Effector CD8-positive, alpha-beta T cell (primary cell): ENCODE results near the gene FYN.

Experiments used
- DNase-seq: peaks from one replicate; lab custom pipeline; 2025; lab: John Stamatoyannopoulos, UW

The FYN gene

GRCh38 chr6:111880181-111880888 is 7.1 kb upstream of the FYN start:
- no peak for DNase-seq

GRCh38 chr6:111875741-111876140 is 2.5 kb upstream of the FYN start:
- DNase-seq, result no peak

DNA sequence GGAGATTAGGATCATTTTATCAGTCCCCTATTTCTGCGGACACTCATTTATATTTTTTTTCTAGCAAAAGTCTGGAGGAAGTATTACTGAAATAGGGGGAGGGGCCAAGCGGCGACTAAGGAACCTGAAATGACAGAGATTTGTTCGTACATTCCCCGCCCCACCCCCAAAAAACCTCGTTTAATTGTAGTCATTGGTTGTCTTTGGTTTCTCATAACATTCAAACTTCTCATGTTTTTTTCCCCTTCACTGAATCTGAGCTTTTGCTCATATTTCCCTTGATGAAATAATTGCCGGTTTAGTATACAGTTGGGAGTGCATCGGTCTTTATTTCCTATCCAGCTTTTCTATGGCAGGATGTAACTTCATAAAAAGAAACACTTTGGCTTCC is 768 bp upstream of the FYN start:
- DNase-seq, result peak; percentile 56

GRCh38 chr6:111872401-111873177 is 663 bp downstream of the FYN start:
- peak; percentile 55 for DNase-seq

DNA sequence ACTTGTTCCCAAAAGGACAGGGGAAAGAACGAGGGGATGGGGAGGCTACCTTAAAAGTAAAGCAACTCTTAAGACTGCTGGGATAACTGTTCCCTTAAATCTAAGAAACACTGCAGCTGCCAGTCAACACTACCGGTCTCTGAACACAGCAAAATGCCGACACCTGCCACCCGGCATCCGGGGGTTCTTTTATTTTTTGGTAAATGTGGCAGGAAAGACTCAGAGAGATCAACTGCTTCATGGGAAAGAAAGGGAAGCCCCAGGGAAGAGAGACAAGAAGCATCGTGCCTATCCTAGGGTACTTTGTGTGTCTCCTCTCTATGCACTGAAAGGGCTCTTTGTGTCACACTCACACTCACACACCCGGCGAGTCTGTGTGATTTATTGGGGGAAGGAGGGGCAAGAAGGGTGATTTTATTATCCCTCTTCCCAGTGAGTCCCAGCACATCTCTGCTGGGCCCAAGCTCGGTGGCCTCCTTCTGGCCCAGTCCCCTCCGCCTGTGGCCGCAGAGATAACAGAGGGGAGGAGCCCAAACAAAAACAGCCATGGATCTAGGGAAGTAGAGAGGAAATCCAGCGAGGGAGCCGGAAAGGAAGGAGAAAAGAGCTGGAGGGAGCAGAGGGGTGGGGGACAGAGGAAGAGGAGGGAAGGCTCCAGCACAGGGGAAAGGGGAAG is 1.4 kb downstream of the FYN start:
- DNase-seq, result no peak

- peak; percentile 8 for DNase-seq
These were observed 2.0 kb downstream of the FYN start for GRCh38 chr6:111871207-111871606.

GRCh38 chr6:111870742-111871064 is 2.5 kb downstream of the FYN start:
- no peak for DNase-seq

- DNase-seq, result no peak
These were observed 3.1 kb downstream of the FYN start for GRCh38 chr6:111870051-111870741.

DNA sequence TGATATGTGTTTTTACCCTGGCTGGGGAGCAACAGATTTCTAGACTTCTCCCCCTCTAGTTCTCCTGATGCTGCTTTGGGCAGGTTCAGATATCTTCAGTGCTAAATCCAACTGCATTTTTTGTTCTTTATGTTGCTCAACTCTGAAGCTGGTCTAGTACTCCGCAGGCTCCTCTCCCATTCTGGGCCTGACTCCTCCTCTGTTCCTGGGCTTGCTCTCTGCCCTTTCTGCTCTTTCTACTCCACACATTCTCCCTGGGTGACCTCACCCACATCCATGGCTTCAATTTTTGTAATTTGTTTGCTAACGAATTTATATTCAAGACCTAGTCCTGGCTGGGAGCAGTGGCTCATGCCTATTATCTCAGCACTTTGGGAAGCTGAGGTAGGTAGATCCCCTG is 6.4 kb downstream of the FYN start:
- DNase-seq, result no peak

GRCh38 chr6:111865909-111866546 is 7.2 kb downstream of the FYN start:
- DNase-seq, result no peak

GRCh38 chr6:111865049-111865585 is 8.1 kb downstream of the FYN start:
- no peak for DNase-seq

DNA sequence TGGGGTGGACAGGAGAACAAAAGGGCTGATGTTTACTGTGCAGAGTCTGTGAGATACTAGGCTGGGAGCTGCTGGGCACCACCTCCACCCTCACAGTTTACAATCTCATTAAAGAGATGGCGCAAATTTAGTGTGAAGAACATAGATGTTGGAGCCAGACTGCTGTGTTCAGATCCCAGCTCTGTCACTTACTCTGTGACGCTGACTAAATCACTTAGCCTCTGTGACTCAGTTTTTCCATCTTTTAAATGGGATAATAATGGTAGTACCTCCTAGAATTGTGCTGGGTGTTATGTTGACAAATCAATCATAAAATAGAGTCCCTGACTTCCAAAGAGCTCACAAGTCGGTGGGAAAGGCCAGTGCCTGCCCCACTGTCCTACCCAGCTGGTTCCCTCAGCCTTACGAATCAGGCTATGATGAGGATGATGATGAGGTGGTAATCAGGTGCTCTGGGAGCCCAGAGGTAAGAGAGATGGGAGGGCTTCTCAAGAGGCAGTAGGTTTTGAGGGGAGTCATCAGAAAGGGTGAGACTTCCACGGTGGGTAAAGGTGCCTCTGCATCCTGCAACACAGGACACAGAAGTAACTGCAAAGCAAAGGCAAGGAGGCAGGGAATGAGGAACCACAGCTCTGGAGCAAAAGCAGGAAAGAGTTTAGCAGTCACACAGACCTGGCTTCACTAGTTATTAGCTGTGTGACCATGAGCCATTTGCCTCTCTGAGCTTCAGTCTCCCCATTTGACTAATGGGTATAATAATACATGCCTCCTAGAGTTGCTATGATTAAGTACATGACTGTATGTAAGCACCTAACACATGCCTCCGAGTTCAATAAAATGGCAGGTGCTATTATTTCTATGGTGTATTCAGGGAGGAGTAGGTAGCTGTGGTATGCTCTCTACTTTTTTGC is 8.9 kb downstream of the FYN start:
- DNase-seq, result no peak

- DNase-seq, result no peak
These were observed 10.5 kb downstream of the FYN start for GRCh38 chr6:111862741-111863140.

DNA sequence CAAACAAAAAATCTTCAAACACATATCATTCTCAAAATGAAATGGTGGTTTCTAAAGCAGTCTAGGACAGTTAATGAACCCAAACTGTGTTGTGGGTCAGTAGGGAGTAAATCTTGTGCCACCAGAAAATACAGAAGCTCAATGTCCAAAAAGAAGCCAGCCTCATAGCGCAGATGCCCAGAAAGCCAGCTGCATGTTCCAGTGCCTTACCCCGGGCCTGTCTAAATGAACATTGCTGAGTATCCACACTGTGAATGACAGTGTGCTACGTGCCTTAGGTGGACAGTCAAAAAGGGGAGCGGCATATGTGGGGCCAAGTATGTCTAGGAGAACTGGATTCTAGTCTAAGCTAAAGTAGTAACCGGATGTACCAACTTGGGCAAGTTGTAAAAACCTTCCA is 10.9 kb downstream of the FYN start:
- no peak for DNase-seq

- no peak for DNase-seq
These were observed 11.8 kb downstream of the FYN start for GRCh38 chr6:111861431-111861885.

DNA sequence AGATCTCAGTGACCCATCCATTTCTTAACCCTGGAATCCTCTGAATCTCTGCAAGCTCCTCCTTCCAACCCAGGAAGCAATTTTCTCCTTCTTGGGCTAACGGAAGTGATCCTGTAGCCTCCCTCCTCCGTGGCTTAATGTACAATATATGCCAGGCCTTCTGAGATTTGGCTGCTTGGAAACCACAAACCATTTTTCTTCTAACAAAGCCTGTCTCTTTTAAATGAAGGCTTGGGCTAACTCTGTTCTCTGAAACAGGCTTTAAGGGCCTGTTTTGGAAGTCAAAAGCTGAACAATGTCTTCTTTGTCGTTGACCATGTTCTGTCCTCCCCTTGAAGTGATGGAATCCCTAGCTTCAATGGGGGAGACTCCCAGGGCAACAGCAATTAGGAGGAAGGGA is 14.9 kb downstream of the FYN start:
- DNase-seq, result no peak

- no peak for DNase-seq
These were observed 15.4 kb downstream of the FYN start for GRCh38 chr6:111857674-111858337.

GRCh38 chr6:111855753-111856152 is 17.5 kb downstream of the FYN start:
- no peak for DNase-seq

- no peak for DNase-seq
These were observed 18.6 kb downstream of the FYN start for GRCh38 chr6:111854683-111855082.

GRCh38 chr6:111852725-111853124 is 20.5 kb downstream of the FYN start:
- no peak for DNase-seq
